Measurements from ENCODE around the gene CREBBP. TPM values are rescaled to one million over a fixed set of nuclear protein-coding genes. Genes with fewer than 3 reads are reported as not detected.

Gene CREBBP
- total and polyA plus RNA-seq, 9 of the 15 experiments (the other 6 are each of a cell fraction or from before 2014, with no cell fraction given): 0.70 to 24.8 (median 5.6) TPM

GRCh38 chr16:3873482-3874173, 6.9 kb downstream of the CREBBP start (continued):
- TF ChIP-seq HBP1 (CRISPR knock-in tag; IDR thresholded peaks at IDR 0.05) (peak; percentile 56; the same call in 1 of the 2 replicates), RBFOX2 (IDR thresholded peaks at IDR 0.05; ENCODE audit: low read depth, low read length) (peak; percentile 35), VEZF1 (CRISPR knock-in tag; IDR thresholded peaks at IDR 0.05) (peak; percentile 29; the same call in 1 of the 2 replicates), E2F3 (CRISPR knock-in tag; IDR thresholded peaks at IDR 0.05) (no peak), MAX (CRISPR knock-in tag; IDR thresholded peaks at IDR 0.05) (no peak), TRIM24 (IDR thresholded peaks at IDR 0.05) (peak; percentile 40 to 62; a peak in 2 of 4 replicates), CXXC5 (CRISPR knock-in tag; IDR thresholded peaks at IDR 0.05) (peak; percentile 62; the same call in 1 of the 2 replicates), JUN (IDR thresholded peaks at IDR 0.05; ENCODE audit: borderline replicate concordance, low read depth, low read length) (peak; percentile 85), JUN (CRISPR knock-in tag; IDR thresholded peaks at IDR 0.05; ENCODE audit: borderline replicate concordance) (no peak), SMAD4 (CRISPR knock-in tag; conservative IDR thresholded peaks at IDR 0.05) (peak; percentile 86), NONO (IDR thresholded peaks at IDR 0.05; ENCODE audit: low read depth in 2 of 2, low read length in 1 of 2) (no peak), USF2 (CRISPR knock-in tag; IDR thresholded peaks at IDR 0.05) (no peak), DPF2 (IDR thresholded peaks at IDR 0.05) (peak; percentile 50; the same call in 1 of the 2 replicates), ZNF277 (CRISPR knock-in tag; IDR thresholded peaks at IDR 0.05; ENCODE audit: borderline replicate concordance) (no peak), KLF6 (CRISPR knock-in tag; IDR thresholded peaks at IDR 0.05; ENCODE audit: borderline replicate concordance) (0 out of 2 replicates have a peak, but pooled peaks have one; percentile 56), GABPA (tag; conservative IDR thresholded peaks at IDR 0.05; ENCODE audit: low read depth) (no peak), ZNF79 (CRISPR knock-in tag; IDR thresholded peaks at IDR 0.05; ENCODE audit: low read depth) (no peak), CBFA2T3 (IDR thresholded peaks at IDR 0.05) (peak; percentile 31; the same call in 1 of the 2 replicates), ATF4 (CRISPR knock-in tag; IDR thresholded peaks at IDR 0.05) (peak; percentile 89), MEF2A (IDR thresholded peaks at IDR 0.05; ENCODE audit: control insufficient read depth, low read depth, low read length) (no peak)

All from K562 (cell line).